H1 (cell line): ENCODE results near the gene USPL1. TPM values are rescaled to one million over a fixed set of nuclear protein-coding genes. Genes with fewer than 3 reads are reported as not detected.
A peak's percentile ranks its signal among the peaks of the same experiment; 100 is the strongest.

Experiments used
- ATF2 ChIP-seq: IDR thresholded peaks from 2 replicates; pipeline ENCODE4 v1.6.1; 2012; ENCODE audit warnings: low read length, inconsistent platforms
- ATF3 ChIP-seq: IDR thresholded peaks from 2 replicates; pipeline ENCODE4 v1.6.1; 2011; ENCODE audit warnings: low read depth, mild to moderate bottlenecking, low read length; ENCODE audit not compliant: insufficient read depth
- BRCA1 ChIP-seq: IDR thresholded peaks from 2 replicates; pipeline ENCODE4 v1.6.1; 2012; ENCODE audit warnings: low read depth, low read length, improper control_type of control experiment
- CBX8 ChIP-seq: fragments of 300-800, 300-1000 bp; sonication (generic); IDR thresholded peaks from 2 replicates; pipeline ENCODE4 v1.7.1; 2016; ENCODE audit warnings: low read depth, low read length, borderline replicate concordance
- CTBP2 ChIP-seq: IDR thresholded peaks from 2 replicates; pipeline ENCODE4 v1.7.0; 2011; ENCODE audit warnings: borderline replicate concordance, mild to moderate bottlenecking, moderate library complexity, mixed read lengths, low read length; ENCODE audit not compliant: insufficient read depth, insufficient read length
- CTCF ChIP-seq, 3 experiments: IDR thresholded peaks; 1 replicate in 2 of 3; 2 replicates in 1 of 3; pipeline versions ENCODE4 v1.5.1 to v1.6.1; 2011; ENCODE audit warnings: low read length in 3 of 3, mild to moderate bottlenecking in 3 of 3, inconsistent platforms in 2 of 3, low read depth in 1 of 3, moderate library complexity in 1 of 3; ENCODE audit not compliant: insufficient read depth in 1 of 3; ENCODE audit errors: control extremely low read depth in 1 of 3
- FOSL1 ChIP-seq: IDR thresholded peaks from 2 replicates; pipeline ENCODE4 v1.6.1; 2011; ENCODE audit warnings: mild to moderate bottlenecking, low read depth, low read length, moderate library complexity; ENCODE audit not compliant: insufficient read depth
- GABPA ChIP-seq: IDR thresholded peaks from 2 replicates; pipeline ENCODE4 v1.6.1; 2011; ENCODE audit warnings: mild to moderate bottlenecking, low read length, moderate library complexity, borderline replicate concordance; ENCODE audit not compliant: insufficient read depth
- GTF2F1 ChIP-seq: IDR thresholded peaks from 2 replicates; pipeline ENCODE4 v1.6.1; 2012; ENCODE audit warnings: low read depth, low read length, improper control_type of control experiment, borderline replicate concordance
- PHF8 ChIP-seq: fragments of 200-600 bp; sonication (generic); conservative IDR thresholded peaks from 2 replicates; pipeline ENCODE4 v1.7.1; 2012; ENCODE audit warnings: low read depth, mild to moderate bottlenecking, inconsistent platforms, low read length, moderate library complexity
- POLR2A ChIP-seq, 2 experiments: IDR thresholded peaks; 1 replicate in 1 of 2; 2 replicates in 1 of 2; pipeline ENCODE4 v1.6.1; 2011; ENCODE audit warnings: low read depth in 2 of 2, low read length in 2 of 2, mild to moderate bottlenecking in 2 of 2; ENCODE audit errors: control extremely low read depth in 1 of 2
- RNF2 ChIP-seq: fragments of 200-900, 300-1000 bp; sonication (generic); IDR thresholded peaks from 2 replicates; pipeline ENCODE4 v1.7.1; 2016; ENCODE audit warnings: borderline replicate concordance, low read depth, mild to moderate bottlenecking, antibody characterized with exemption, low read length; ENCODE audit not compliant: poor library complexity, severe bottlenecking; ENCODE audit errors: missing control alignments
- SIN3A ChIP-seq, 2 experiments: IDR thresholded peaks in 1 of 2; conservative IDR thresholded peaks in 1 of 2; 2 replicates each; pipeline ENCODE4 v1.6.1; 2011 to 2012; ENCODE audit warnings: low read length in 2 of 2, improper control_type of control experiment in 1 of 2, low read depth in 1 of 2, mild to moderate bottlenecking in 1 of 2
- SP4 ChIP-seq: IDR thresholded peaks from 2 replicates; pipeline ENCODE4 v1.6.1; 2012; ENCODE audit warnings: low read length, inconsistent platforms
- TCF12 ChIP-seq: IDR thresholded peaks from 2 replicates; pipeline ENCODE4 v1.6.1; 2011; ENCODE audit warnings: low read depth, mild to moderate bottlenecking, low read length
- USF2 ChIP-seq: IDR thresholded peaks from 2 replicates; pipeline ENCODE4 v1.6.1; 2011; ENCODE audit warnings: low read length, improper control_type of control experiment
- polyA plus RNA-seq, 7 experiments: library from polyadenylated mRNA; depleted of rRNA in 3 of 7; stranded (reverse) in 5 of 7; unstranded in 2 of 7; fragments of >200 nt in 5 of 7; fragments of 200-250 nt in 2 of 7; gene quantifications; 1 replicate in 5 of 7; 2 replicates in 1 of 7; 4 replicates in 1 of 7; pipeline versions ENCODE4 v1.2.1 to v1.2.3, GENCODE V29; 2011 to 2013; ENCODE audit warnings: missing spikeins in 2 of 7, mixed read lengths in 2 of 7
- total RNA-seq: library from RNA; stranded (reverse); fragmentation: NEBNext Ultra II Directional; extraction: Animal tissue kit (Norgen Biotek cat#: 25700); gene quantifications from 2 replicates; pipeline ENCODE4 v1.2.1, GENCODE V29; 2021

USPL1 gene
- total and polyA plus RNA-seq, 2 of the 8 experiments (the other 6 are each of a cell fraction or from before 2014, with no cell fraction given) = 6.3 to 17.1 TPM

GRCh38 chr13:30673669-30674521 is 56.2 kb downstream of the USPL1 start (continued):
- TF ChIP-seq PHF8 (peak; percentile 53), ATF3 (no peak), SIN3A (conservative IDR thresholded peaks at IDR 0.05 in 1 of 2, IDR thresholded peaks at IDR 0.05 in 1 of 2; ENCODE audit: low read depth in 1 of 2, low read length in 2 of 2) (0 out of 4 replicates have a peak, but pooled peaks of 1 of the 2 experiments have one; percentile 44), SP4 (no peak), POLR2A (IDR thresholded peaks at IDR 0.05; ENCODE audit: control extremely low read depth in 1 of 2, low read depth in 2 of 2, low read length in 2 of 2) (peak in 1 of 2 experiments; percentile 52; a peak in 2 of 3 replicates), ATF2 (no peak; the same call in 1 of the 2 replicates), RNF2 (no peak), CBX8 (no peak), FOSL1 (no peak), BRCA1 (no peak), GABPA (no peak), USF2 (no peak), TCF12 (no peak), CTBP2 (no peak), GTF2F1 (no peak), CTCF (IDR thresholded peaks at IDR 0.05; ENCODE audit: control extremely low read depth in 1 of 3, insufficient read depth in 1 of 3, low read depth in 1 of 3, low read length in 3 of 3) (peak; percentile 61 to 76 (median 66))
